ENCODE data around the gene RNASET2. TPM values are rescaled to one million over a fixed set of nuclear protein-coding genes. Genes with fewer than 3 reads are reported as not detected.

Gene RNASET2
- total and polyA plus RNA-seq, 4 donors = 17.7 to 37.2 (median 25.0) TPM

DNA sequence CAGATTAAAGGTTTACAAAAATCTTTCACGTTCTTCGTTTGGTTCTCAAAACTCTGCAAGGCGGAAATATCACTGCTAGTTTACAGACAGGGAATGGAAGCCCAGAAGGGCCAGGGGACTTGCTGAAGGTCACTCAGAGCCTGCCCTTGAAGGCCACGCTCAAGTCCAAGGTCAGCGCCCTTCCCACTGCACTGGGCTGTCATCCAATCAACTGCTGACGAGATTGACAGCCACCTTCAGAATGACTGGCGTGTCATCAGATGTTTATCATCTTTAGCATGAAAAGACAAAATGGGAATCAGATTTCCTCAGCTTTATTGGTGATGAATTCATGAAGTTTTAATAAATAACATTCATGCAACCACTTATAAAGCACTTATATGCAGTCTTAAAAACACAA is 16.5 kb downstream of the RNASET2 start:
- peaks cover 0 to 13% (median 5%) of the 10 kb centered on the region in 4 donors for H3K36me3 ChIP-seq (ENCODE audit: control insufficient read depth in 4 of 4, insufficient read depth in 3 of 4, low read depth in 1 of 4, low read length in 3 of 4)

DNA sequence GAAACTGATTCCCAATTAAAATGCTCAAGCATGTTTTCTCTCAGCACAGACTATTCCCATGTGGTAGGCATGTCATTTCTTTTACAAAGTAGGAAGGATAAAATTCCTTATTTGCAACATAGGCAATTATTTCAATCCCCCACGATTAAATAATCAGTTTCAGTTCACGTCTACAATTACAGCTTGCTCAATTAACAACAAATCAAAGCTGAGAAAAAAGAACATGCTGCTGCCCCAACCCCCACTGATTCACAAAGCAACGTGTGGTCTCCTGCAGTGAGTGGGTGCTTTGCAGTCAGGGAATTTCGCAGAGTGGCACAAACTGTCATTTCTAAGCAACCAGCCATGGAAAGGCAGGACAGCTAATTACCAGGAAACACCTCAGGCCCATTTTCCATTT is 17.0 kb downstream of the RNASET2 start:
- H3K27ac ChIP-seq (ENCODE audit: low read depth in 1 of 2, low read length in 2 of 2) = no peak overlapping the region
- H3K9me3 ChIP-seq (ENCODE audit: control insufficient read depth in 4 of 4, low read length in 3 of 4) = no peaks in the 10 kb centered on the region
- 89% methylated on average over 4 of the region's 4 CpGs for WGBS
- H3K36me3 ChIP-seq (ENCODE audit: control insufficient read depth in 4 of 4, insufficient read depth in 3 of 4, low read depth in 1 of 4, low read length in 3 of 4) = peaks cover 0 to 16% (median 9%) of the 10 kb centered on the region in 4 donors
- H3K27me3 ChIP-seq (ENCODE audit: control insufficient read depth in 4 of 4, insufficient read depth in 4 of 4, low read length in 3 of 4) = no peaks in the 10 kb centered on the region
- H3K4me1 ChIP-seq (ENCODE audit: control insufficient read depth in 4 of 4, insufficient read depth in 4 of 4, low read length in 3 of 4) = no peaks in the 10 kb centered on the region
- H3K4me3 ChIP-seq (ENCODE audit: low read depth in 1 of 3, low read length in 3 of 3) = no peak overlapping the region
- DNase-seq (ENCODE audit: low spot score) = no peak
- TF ChIP-seq, protein P1, sequence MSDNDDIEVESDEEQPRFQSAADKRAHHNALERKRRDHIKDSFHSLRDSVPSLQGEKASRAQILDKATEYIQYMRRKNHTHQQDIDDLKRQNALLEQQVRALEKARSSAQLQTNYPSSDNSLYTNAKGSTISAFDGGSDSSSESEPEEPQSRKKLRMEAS (IDR thresholded peaks at IDR 0.05) = no peak
- TF ChIP-seq SP1 (IDR thresholded peaks at IDR 0.05) (no peak), FOXA2 (IDR thresholded peaks at IDR 0.05) (no peak), RXRA (IDR thresholded peaks at IDR 0.05) (no peak)
- TF ChIP-seq, protein P2, sequence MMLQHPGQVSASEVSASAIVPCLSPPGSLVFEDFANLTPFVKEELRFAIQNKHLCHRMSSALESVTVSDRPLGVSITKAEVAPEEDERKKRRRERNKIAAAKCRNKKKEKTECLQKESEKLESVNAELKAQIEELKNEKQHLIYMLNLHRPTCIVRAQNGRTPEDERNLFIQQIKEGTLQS (IDR thresholded peaks at IDR 0.05) = no peak
- TF ChIP-seq, protein P3, sequence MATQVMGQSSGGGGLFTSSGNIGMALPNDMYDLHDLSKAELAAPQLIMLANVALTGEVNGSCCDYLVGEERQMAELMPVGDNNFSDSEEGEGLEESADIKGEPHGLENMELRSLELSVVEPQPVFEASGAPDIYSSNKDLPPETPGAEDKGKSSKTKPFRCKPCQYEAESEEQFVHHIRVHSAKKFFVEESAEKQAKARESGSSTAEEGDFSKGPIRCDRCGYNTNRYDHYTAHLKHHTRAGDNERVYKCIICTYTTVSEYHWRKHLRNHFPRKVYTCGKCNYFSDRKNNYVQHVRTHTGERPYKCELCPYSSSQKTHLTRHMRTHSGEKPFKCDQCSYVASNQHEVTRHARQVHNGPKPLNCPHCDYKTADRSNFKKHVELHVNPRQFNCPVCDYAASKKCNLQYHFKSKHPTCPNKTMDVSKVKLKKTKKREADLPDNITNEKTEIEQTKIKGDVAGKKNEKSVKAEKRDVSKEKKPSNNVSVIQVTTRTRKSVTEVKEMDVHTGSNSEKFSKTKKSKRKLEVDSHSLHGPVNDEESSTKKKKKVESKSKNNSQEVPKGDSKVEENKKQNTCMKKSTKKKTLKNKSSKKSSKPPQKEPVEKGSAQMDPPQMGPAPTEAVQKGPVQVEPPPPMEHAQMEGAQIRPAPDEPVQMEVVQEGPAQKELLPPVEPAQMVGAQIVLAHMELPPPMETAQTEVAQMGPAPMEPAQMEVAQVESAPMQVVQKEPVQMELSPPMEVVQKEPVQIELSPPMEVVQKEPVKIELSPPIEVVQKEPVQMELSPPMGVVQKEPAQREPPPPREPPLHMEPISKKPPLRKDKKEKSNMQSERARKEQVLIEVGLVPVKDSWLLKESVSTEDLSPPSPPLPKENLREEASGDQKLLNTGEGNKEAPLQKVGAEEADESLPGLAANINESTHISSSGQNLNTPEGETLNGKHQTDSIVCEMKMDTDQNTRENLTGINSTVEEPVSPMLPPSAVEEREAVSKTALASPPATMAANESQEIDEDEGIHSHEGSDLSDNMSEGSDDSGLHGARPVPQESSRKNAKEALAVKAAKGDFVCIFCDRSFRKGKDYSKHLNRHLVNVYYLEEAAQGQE (IDR thresholded peaks at IDR 0.05) = no peak
- H3K9ac ChIP-seq (ENCODE audit: low read depth in 1 of 2, low read length in 2 of 2) = no peak overlapping the region

More for the DNA sequence above, 16.5 kb downstream of the RNASET2 start:
- no peak overlapping the region for H3K4me3 ChIP-seq (ENCODE audit: low read depth in 1 of 3, low read length in 3 of 3)
- 86% methylated on average over 7 of the region's 7 CpGs for WGBS
- TF ChIP-seq, protein P1 (IDR thresholded peaks at IDR 0.05) = no peak
- TF ChIP-seq EGR1 (IDR thresholded peaks at IDR 0.05; ENCODE audit: low read depth in 2 of 2) (no peak), HNF4A (conservative IDR thresholded peaks at IDR 0.05) (no peak), RAD21 (IDR thresholded peaks at IDR 0.05) (no peak), HNF4G (IDR thresholded peaks at IDR 0.05) (no peak), FOXA1 (IDR thresholded peaks at IDR 0.05) (no peak), TAF1 (conservative IDR thresholded peaks at IDR 0.05) (no peak), FOXA2 (IDR thresholded peaks at IDR 0.05) (no peak), YY1 (IDR thresholded peaks at IDR 0.05) (no peak), JUND (IDR thresholded peaks at IDR 0.05) (no peak), SP1 (IDR thresholded peaks at IDR 0.05) (no peak)
- TF ChIP-seq, protein P4, sequence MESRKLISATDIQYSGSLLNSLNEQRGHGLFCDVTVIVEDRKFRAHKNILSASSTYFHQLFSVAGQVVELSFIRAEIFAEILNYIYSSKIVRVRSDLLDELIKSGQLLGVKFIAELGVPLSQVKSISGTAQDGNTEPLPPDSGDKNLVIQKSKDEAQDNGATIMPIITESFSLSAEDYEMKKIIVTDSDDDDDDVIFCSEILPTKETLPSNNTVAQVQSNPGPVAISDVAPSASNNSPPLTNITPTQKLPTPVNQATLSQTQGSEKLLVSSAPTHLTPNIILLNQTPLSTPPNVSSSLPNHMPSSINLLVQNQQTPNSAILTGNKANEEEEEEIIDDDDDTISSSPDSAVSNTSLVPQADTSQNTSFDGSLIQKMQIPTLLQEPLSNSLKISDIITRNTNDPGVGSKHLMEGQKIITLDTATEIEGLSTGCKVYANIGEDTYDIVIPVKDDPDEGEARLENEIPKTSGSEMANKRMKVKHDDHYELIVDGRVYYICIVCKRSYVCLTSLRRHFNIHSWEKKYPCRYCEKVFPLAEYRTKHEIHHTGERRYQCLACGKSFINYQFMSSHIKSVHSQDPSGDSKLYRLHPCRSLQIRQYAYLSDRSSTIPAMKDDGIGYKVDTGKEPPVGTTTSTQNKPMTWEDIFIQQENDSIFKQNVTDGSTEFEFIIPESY (IDR thresholded peaks at IDR 0.05) = no peak
- TF ChIP-seq, protein P2 (IDR thresholded peaks at IDR 0.05) = no peak
- TF ChIP-seq, protein P5, sequence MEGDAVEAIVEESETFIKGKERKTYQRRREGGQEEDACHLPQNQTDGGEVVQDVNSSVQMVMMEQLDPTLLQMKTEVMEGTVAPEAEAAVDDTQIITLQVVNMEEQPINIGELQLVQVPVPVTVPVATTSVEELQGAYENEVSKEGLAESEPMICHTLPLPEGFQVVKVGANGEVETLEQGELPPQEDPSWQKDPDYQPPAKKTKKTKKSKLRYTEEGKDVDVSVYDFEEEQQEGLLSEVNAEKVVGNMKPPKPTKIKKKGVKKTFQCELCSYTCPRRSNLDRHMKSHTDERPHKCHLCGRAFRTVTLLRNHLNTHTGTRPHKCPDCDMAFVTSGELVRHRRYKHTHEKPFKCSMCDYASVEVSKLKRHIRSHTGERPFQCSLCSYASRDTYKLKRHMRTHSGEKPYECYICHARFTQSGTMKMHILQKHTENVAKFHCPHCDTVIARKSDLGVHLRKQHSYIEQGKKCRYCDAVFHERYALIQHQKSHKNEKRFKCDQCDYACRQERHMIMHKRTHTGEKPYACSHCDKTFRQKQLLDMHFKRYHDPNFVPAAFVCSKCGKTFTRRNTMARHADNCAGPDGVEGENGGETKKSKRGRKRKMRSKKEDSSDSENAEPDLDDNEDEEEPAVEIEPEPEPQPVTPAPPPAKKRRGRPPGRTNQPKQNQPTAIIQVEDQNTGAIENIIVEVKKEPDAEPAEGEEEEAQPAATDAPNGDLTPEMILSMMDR (IDR thresholded peaks at IDR 0.05; ENCODE audit: low read depth, low read length, missing input control) = no peak
- H3K9ac ChIP-seq (ENCODE audit: low read depth in 1 of 2, low read length in 2 of 2) = no peak overlapping the region
- no peak overlapping the region for H3K27ac ChIP-seq (ENCODE audit: low read depth in 1 of 2, low read length in 2 of 2)
- no peak for DNase-seq (ENCODE audit: low spot score)
- H3K9me3 ChIP-seq (ENCODE audit: control insufficient read depth in 4 of 4, low read length in 3 of 4) = no peaks in the 10 kb centered on the region
- H3K4me1 ChIP-seq (ENCODE audit: control insufficient read depth in 4 of 4, insufficient read depth in 4 of 4, low read length in 3 of 4) = no peaks in the 10 kb centered on the region
- no peaks in the 10 kb centered on the region for H3K27me3 ChIP-seq (ENCODE audit: control insufficient read depth in 4 of 4, insufficient read depth in 4 of 4, low read length in 3 of 4)

Measured in liver (tissue), 9 donors.